ENCODE measurements around the gene NOXA1.

Gene NOXA1

GRCh38 chr9:137477778-137478612 is 54.8 kb downstream of the NOXA1 start:
- TF ChIP-seq CTCF (IDR thresholded peaks at IDR 0.05; ENCODE audit: extremely low read depth, insufficient read depth, missing control alignments), result no peak
- DNase-seq (ENCODE audit: low spot score), result no peak
- in situ Hi-C loops (cut with MboI; ENCODE audit: low pct_unique_long_range_greater_than_20kb, low sequenced_read_pairs, unreplicated experiment), result no loop called here

- DNase-seq (ENCODE audit: low spot score), result no peak
- in situ Hi-C loops (cut with MboI; ENCODE audit: low pct_unique_long_range_greater_than_20kb, low sequenced_read_pairs, unreplicated experiment), result no loop called here
- no peak for TF ChIP-seq CTCF (IDR thresholded peaks at IDR 0.05; ENCODE audit: extremely low read depth, insufficient read depth, missing control alignments)
Observed at GRCh38 chr9:137478613-137478961, 55.4 kb downstream of the NOXA1 start.

GRCh38 chr9:137478962-137479861 is 56.0 kb downstream of the NOXA1 start:
- in situ Hi-C loops (cut with MboI; ENCODE audit: low pct_unique_long_range_greater_than_20kb, low sequenced_read_pairs, unreplicated experiment), result no loop called here
- no peak for DNase-seq (ENCODE audit: low spot score)
- TF ChIP-seq CTCF (IDR thresholded peaks at IDR 0.05; ENCODE audit: extremely low read depth, insufficient read depth, missing control alignments), result no peak

- in situ Hi-C loops (cut with MboI; ENCODE audit: low pct_unique_long_range_greater_than_20kb, low sequenced_read_pairs, unreplicated experiment), result no loop called here
- DNase-seq (ENCODE audit: low spot score), result no peak
- no peak for TF ChIP-seq CTCF (IDR thresholded peaks at IDR 0.05; ENCODE audit: extremely low read depth, insufficient read depth, missing control alignments)
Observed at GRCh38 chr9:137479892-137480685, 56.9 kb downstream of the NOXA1 start.

- in situ Hi-C loops (cut with MboI; ENCODE audit: low pct_unique_long_range_greater_than_20kb, low sequenced_read_pairs, unreplicated experiment), result no loop called here
- TF ChIP-seq CTCF (IDR thresholded peaks at IDR 0.05; ENCODE audit: extremely low read depth, insufficient read depth, missing control alignments), result no peak
- DNase-seq (ENCODE audit: low spot score), result no peak
Observed at GRCh38 chr9:137480686-137481683, 57.8 kb downstream of the NOXA1 start.

Data from GM13977 (cell line).